ENCODE data around the gene ARID1B.

DNA sequence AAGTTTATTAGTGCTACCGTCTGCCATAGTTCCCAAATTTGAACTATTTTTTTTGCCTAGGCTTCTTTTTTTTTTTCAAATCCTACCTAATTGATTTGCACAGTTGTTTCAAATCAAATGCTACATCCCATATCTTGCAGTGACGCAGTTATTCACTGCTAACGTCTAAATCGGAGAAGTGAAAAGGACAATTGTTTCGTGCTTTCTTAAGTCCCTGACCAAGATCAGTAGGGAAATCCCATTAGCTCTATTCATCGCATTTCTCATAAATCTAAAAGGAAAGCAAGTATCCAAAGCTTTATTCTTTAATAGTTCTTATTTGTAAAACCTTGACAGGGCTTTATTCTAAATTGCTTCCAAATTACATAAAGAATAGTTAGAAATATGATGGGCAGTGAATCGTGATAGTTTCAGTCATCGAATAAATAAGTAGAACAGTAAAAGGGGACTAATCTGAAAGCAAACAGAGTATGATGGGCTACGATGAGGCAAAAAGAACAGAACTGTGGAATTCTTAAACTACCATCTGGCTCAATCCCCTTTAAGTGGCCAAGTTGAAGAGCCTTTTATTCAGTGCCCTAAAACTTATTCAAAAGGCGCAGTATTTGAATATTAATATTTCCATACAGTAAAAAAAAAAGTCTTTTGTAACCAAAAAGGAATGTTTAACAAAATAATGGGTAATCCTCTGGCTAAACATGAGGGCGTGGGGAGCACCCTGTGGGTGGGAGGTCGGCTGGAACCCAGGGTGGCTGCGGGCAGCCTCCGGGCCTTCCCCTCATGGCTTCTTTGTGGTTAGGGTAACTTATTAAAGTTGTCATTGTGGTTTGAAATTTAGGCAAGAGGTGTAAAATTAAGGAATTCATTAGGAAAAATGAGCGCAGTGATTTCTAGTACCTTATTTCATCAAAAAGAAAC lies 3.0 kb upstream of the ARID1B start:
- TF ChIP-seq, protein P1, sequence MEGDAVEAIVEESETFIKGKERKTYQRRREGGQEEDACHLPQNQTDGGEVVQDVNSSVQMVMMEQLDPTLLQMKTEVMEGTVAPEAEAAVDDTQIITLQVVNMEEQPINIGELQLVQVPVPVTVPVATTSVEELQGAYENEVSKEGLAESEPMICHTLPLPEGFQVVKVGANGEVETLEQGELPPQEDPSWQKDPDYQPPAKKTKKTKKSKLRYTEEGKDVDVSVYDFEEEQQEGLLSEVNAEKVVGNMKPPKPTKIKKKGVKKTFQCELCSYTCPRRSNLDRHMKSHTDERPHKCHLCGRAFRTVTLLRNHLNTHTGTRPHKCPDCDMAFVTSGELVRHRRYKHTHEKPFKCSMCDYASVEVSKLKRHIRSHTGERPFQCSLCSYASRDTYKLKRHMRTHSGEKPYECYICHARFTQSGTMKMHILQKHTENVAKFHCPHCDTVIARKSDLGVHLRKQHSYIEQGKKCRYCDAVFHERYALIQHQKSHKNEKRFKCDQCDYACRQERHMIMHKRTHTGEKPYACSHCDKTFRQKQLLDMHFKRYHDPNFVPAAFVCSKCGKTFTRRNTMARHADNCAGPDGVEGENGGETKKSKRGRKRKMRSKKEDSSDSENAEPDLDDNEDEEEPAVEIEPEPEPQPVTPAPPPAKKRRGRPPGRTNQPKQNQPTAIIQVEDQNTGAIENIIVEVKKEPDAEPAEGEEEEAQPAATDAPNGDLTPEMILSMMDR (IDR thresholded peaks at IDR 0.05), result no peak
- no peak for TF ChIP-seq POLR2A (IDR thresholded peaks at IDR 0.05)
